ENCODE measurements around the gene C11orf65.
"Not testable (repeated sequence)": the region's sequence is repeated elsewhere in the genome, so short reads cannot be mapped to it uniquely, and the experiment has no call there.

The C11orf65 gene

GRCh38 chr11:108432783-108433182, 34.5 kb downstream of the C11orf65 start:
- no peak overlapping the region for H3K27ac ChIP-seq
- no peak for TF ChIP-seq CTCF (IDR thresholded peaks at IDR 0.05)
- no peak overlapping the region for H3K4me3 ChIP-seq
- no peak for DNase-seq (ENCODE audit: low spot score)

GRCh38 chr11:108431997-108432396, 35.3 kb downstream of the C11orf65 start:
- Histone ChIP-seq H3K4me3 (no peak overlapping the region), H3K27ac (no peak overlapping the region)
- no peak for DNase-seq (ENCODE audit: low spot score)
- no peak for TF ChIP-seq CTCF (IDR thresholded peaks at IDR 0.05)

GRCh38 chr11:108431370-108431769, 36.0 kb downstream of the C11orf65 start:
- TF ChIP-seq CTCF (IDR thresholded peaks at IDR 0.05), result no peak

GRCh38 chr11:108417551-108417950, 49.8 kb downstream of the C11orf65 start:
- not testable (repeated sequence) for H3K4me3 ChIP-seq; H3K27ac ChIP-seq; DNase-seq (ENCODE audit: low spot score)

More at GRCh38 chr11:108431370-108431769, 36.0 kb downstream of the C11orf65 start:
- DNase-seq (ENCODE audit: low spot score), result no peak
- Histone ChIP-seq H3K4me3 (no peak overlapping the region), H3K27ac (no peak overlapping the region)

- Histone ChIP-seq H3K27ac (no peak overlapping the region), H3K4me3 (no peak overlapping the region)
- DNase-seq (ENCODE audit: low spot score), result no peak
- TF ChIP-seq CTCF (IDR thresholded peaks at IDR 0.05), result no peak
These were observed 52.4 kb downstream of the C11orf65 start for GRCh38 chr11:108414958-108415357.

GRCh38 chr11:108405706-108406105, 61.6 kb downstream of the C11orf65 start:
- TF ChIP-seq CTCF (IDR thresholded peaks at IDR 0.05), result no peak
- no peak for DNase-seq (ENCODE audit: low spot score)
- H3K4me3 ChIP-seq, result no peak overlapping the region
- no peak overlapping the region for H3K27ac ChIP-seq

GRCh38 chr11:108403052-108403451, 64.3 kb downstream of the C11orf65 start:
- TF ChIP-seq CTCF (IDR thresholded peaks at IDR 0.05), result no peak
- H3K4me3 ChIP-seq, result no peak overlapping the region
- DNase-seq (ENCODE audit: low spot score), result no peak
- H3K27ac ChIP-seq, result no peak overlapping the region

- TF ChIP-seq CTCF (IDR thresholded peaks at IDR 0.05), result no peak
- H3K4me3 ChIP-seq, result no peak overlapping the region
- DNase-seq (ENCODE audit: low spot score), result no peak
- no peak overlapping the region for H3K27ac ChIP-seq
These were observed 65.1 kb downstream of the C11orf65 start for GRCh38 chr11:108402241-108402640.

Data from coronary artery (tissue), 2 donors.